Loucy (cell line): Measurements from ENCODE around the gene PDE4D.

ENCODE experiments used
- H2AFZ ChIP-seq: fragments of 200-600 bp; sonication (generic); 2 replicates; pipeline ENCODE4 v1.6.0; 2016; ENCODE audit warnings: antibody characterized with exemption, mild to moderate bottlenecking, low read length, moderate library complexity
- H3F3A ChIP-seq: fragments of 200-600 bp; 2 replicates; pipeline ENCODE4 v1.6.0; 2016; ENCODE audit warnings: antibody characterized with exemption, low read depth, mild to moderate bottlenecking
- H3K27me3 ChIP-seq: fragments of 200-600 bp; sonication (generic); 2 replicates; pipeline ENCODE4 v1.6.1; 2014; ENCODE audit warnings: low read length, mild to moderate bottlenecking; ENCODE audit not compliant: insufficient read depth, poor library complexity, severe bottlenecking
- H3K36me3 ChIP-seq: fragments of 200-600 bp; sonication (generic); 2 replicates; pipeline ENCODE4 v1.6.1; 2016; ENCODE audit warnings: low read length; ENCODE audit not compliant: insufficient read depth
- H3K4me1 ChIP-seq: fragments of 200-600 bp; sonication (generic); 2 replicates; pipeline ENCODE4 v1.5.1; 2014; ENCODE audit warnings: low read length, mild to moderate bottlenecking; ENCODE audit not compliant: insufficient read depth, poor library complexity, severe bottlenecking
- H3K4me2 ChIP-seq: fragments of 200-600 bp; sonication (generic); 2 replicates; pipeline ENCODE4 v1.6.0; 2014; ENCODE audit warnings: antibody characterized with exemption, low read length, low read depth, mild to moderate bottlenecking; ENCODE audit not compliant: poor library complexity, severe bottlenecking
- H3K4me3 ChIP-seq: fragments of 200-600 bp; sonication (generic); 2 replicates; pipeline ENCODE4 v1.5.1; 2014; ENCODE audit warnings: low read length, mild to moderate bottlenecking, mixed read lengths; ENCODE audit not compliant: poor library complexity, severe bottlenecking
- H3K79me2 ChIP-seq: fragments of 200-600 bp; sonication (generic); 2 replicates; pipeline ENCODE4 v1.6.1; 2014; ENCODE audit warnings: low read length; ENCODE audit not compliant: insufficient read depth
- H3K9ac ChIP-seq: fragments of 200-600 bp; sonication (generic); 2 replicates; pipeline ENCODE4 v1.6.0; 2014; ENCODE audit warnings: mild to moderate bottlenecking, low read depth, low read length, moderate library complexity; ENCODE audit not compliant: poor library complexity, severe bottlenecking
- H3K9me2 ChIP-seq: fragments of 200-600 bp; sonication (generic); replicated peaks from 2 replicates; pipeline ENCODE4 v1.6.1; 2016; ENCODE audit warnings: low read depth, low read length, mixed read lengths
- H3K9me3 ChIP-seq: fragments of 200-600 bp; sonication (generic); 2 replicates; pipeline ENCODE4 v1.6.1; 2014; ENCODE audit warnings: mild to moderate bottlenecking, antibody characterized with exemption, low read length, low read depth; ENCODE audit not compliant: insufficient read depth
- H4K20me1 ChIP-seq: fragments of 200-600 bp; sonication (generic); 2 replicates; pipeline ENCODE4 v1.6.0; 2014; ENCODE audit warnings: antibody characterized with exemption, low read length, mild to moderate bottlenecking; ENCODE audit not compliant: insufficient read depth, poor library complexity, severe bottlenecking
- CTCF ChIP-seq: fragments of 200-600 bp; sonication (generic); conservative IDR thresholded peaks from 2 replicates; pipeline ENCODE4 v1.5.1; 2014; ENCODE audit warnings: mild to moderate bottlenecking, antibody characterized with exemption, low read length
- EZH2phosphoT487 ChIP-seq: fragments of 200-600 bp; IDR thresholded peaks from 2 replicates; pipeline ENCODE4 v1.6.1; 2018; ENCODE audit warnings: antibody characterized with exemption, mild to moderate bottlenecking, moderate library complexity, borderline replicate concordance

Gene PDE4D

DNA sequence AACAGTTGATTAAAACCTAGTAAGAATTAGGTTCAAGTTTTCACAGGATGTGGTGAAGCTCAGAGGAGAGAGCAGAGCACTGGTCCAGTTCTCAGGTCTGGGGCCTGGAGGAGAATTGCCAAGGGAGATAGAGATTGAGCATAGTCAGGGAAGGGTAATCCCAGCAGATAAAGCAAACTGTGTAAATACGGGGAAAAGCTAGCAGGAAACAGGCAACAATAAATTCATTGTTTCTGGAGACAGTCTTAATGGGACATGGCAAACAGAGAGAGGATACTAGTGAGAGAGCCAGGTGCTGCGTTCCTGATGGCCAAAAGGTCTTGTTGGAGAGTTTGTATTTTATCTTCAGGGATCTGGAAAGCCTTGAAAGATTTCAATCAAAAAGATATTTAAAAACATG, 333.0 kb downstream of the PDE4D start:
- H3K4me1 ChIP-seq, result peaks cover 26% of the 10 kb centered on the region
- no peaks in the 10 kb centered on the region for H3F3A ChIP-seq

DNA sequence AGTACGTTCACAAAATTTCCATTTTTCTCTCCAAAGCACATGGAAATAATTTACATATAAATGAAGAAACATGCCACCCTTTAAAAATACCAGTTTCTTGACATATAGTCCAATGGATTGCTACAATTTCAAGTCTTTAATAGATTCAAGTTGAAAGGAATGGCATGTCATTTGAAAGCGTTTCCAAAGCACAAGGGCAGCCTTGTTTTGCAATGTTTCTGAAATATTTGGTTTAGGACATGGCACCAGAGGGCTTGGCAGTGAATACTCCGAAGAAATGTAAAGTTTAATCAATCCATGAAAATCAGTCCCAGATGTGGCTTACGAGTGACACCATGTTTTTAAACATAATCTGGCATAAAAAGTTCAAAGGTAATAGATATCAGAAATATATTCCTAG, 333.7 kb downstream of the PDE4D start:
- no peak overlapping the region for H2AFZ ChIP-seq
- no peak overlapping the region for H3K4me2 ChIP-seq
- no peak for TF ChIP-seq CTCF
- no peak for TF ChIP-seq EZH2phosphoT487
- no peaks in the 10 kb centered on the region for H3K27me3 ChIP-seq
- no peak overlapping the region for H3K9ac ChIP-seq
- H3K79me2 ChIP-seq, result no peaks in the 10 kb centered on the region
- no peak overlapping the region for H3K4me3 ChIP-seq
- no peaks in the 10 kb centered on the region for H4K20me1 ChIP-seq
- no peaks in the 10 kb centered on the region for H3K9me3 ChIP-seq
- H3K9me2 ChIP-seq, result no peaks in the 10 kb centered on the region
- no peaks in the 10 kb centered on the region for H3K36me3 ChIP-seq
- peaks cover 23% of the 10 kb centered on the region for H3K4me1 ChIP-seq
- no peaks in the 10 kb centered on the region for H3F3A ChIP-seq

More for the DNA sequence above, 333.0 kb downstream of the PDE4D start:
- H2AFZ ChIP-seq, result no peak overlapping the region
- no peaks in the 10 kb centered on the region for H4K20me1 ChIP-seq
- no peaks in the 10 kb centered on the region for H3K36me3 ChIP-seq
- H3K79me2 ChIP-seq, result no peaks in the 10 kb centered on the region
- no peaks in the 10 kb centered on the region for H3K9me3 ChIP-seq
- no peaks in the 10 kb centered on the region for H3K27me3 ChIP-seq
- H3K4me2 ChIP-seq, result no peak overlapping the region
- TF ChIP-seq EZH2phosphoT487 (no peak), CTCF (no peak)
- no peak overlapping the region for H3K4me3 ChIP-seq
- no peak overlapping the region for H3K9ac ChIP-seq
- H3K9me2 ChIP-seq, result no peaks in the 10 kb centered on the region

DNA sequence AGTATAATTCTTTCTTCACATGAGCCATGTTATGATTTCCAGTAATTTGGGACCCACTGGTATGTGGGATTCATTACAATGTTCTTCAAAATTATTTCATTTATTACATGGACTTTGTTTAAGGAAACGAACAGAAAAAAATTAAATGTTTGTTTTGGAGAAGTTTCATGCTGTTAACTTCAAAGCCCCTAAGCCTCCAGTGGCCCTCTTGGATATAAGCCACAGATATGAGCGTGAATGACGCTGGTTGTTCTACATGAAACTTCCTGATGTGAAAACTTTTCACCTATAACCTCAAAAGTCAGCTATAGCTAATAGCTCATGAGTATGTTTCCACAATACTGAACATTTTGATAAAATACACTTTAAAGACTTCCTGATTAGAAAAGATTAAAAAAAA, 334.2 kb downstream of the PDE4D start:
- Histone ChIP-seq H3K9me2 (no peaks in the 10 kb centered on the region), H3K79me2 (no peaks in the 10 kb centered on the region), H3K27me3 (no peaks in the 10 kb centered on the region), H3K36me3 (no peaks in the 10 kb centered on the region), H3K4me2 (no peak overlapping the region), H3K9me3 (no peaks in the 10 kb centered on the region), H3F3A (no peaks in the 10 kb centered on the region), H4K20me1 (no peaks in the 10 kb centered on the region), H3K9ac (no peak overlapping the region), H3K4me3 (no peak overlapping the region), H2AFZ (no peak overlapping the region), H3K4me1 (peaks cover 23% of the 10 kb centered on the region)
- TF ChIP-seq EZH2phosphoT487 (no peak), CTCF (no peak)
